ENCODE measurements around the gene GNPDA2. TPM values are rescaled to one million over a fixed set of nuclear protein-coding genes. Genes with fewer than 3 reads are reported as not detected.

Gene GNPDA2
- total RNA-seq, 4 donors from 2014 or later = 14.1 to 23.6 (median 18.0) TPM

DNA sequence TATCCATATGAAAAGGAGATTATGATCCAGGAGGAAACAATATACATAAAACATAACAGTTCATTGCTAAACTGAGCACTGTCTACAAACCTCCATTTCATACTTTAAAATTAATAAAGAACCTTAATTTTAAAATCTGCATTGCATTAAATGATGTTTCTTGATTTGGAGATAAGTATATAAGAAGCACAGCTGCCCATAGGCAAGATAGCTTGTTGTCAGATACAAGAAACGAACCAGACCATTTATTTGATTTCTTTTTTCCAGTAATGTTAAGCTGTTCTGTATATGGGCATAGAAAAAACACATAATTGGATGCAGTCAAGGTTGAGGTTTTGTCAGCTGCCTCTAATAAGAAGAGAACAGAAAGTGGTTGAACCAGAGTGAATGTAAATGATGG is 41.7 kb downstream of the GNPDA2 start:
- peaks cover 0 to 19% (median 11%) of the 10 kb centered on the region in 4 donors for H3K4me1 ChIP-seq

DNA sequence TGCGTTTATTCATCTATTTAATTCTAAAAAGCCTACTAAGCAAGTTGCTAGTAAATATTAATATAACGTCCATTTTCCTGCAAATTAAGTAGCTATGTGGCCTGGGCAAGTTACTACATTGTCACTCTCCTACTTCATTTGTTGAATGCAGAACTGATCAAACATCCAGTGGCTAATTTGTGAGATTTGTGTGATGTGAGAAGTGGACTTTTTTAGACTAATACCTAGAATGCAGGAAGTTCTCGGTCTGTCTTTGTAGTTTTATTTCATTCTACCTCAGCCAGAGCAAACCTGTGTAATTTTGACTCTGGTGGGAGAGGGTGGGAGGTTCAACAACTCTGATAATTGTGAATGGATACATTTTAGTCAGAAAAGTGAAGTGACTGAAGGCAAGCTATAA is 47.3 kb downstream of the GNPDA2 start:
- TF ChIP-seq EP300 (IDR thresholded peaks at IDR 0.05) (no peak), POLR2A (IDR thresholded peaks at IDR 0.05) (no peak)
- TF ChIP-seq, protein P1, sequence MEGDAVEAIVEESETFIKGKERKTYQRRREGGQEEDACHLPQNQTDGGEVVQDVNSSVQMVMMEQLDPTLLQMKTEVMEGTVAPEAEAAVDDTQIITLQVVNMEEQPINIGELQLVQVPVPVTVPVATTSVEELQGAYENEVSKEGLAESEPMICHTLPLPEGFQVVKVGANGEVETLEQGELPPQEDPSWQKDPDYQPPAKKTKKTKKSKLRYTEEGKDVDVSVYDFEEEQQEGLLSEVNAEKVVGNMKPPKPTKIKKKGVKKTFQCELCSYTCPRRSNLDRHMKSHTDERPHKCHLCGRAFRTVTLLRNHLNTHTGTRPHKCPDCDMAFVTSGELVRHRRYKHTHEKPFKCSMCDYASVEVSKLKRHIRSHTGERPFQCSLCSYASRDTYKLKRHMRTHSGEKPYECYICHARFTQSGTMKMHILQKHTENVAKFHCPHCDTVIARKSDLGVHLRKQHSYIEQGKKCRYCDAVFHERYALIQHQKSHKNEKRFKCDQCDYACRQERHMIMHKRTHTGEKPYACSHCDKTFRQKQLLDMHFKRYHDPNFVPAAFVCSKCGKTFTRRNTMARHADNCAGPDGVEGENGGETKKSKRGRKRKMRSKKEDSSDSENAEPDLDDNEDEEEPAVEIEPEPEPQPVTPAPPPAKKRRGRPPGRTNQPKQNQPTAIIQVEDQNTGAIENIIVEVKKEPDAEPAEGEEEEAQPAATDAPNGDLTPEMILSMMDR (IDR thresholded peaks at IDR 0.05) = no peak
- peaks cover 0 to 14% (median 3%) of the 10 kb centered on the region in 3 donors for H3K36me3 ChIP-seq
- H3K4me3 ChIP-seq = peak overlapping the region; percentile 55 to 87 (median 80)
- H3K27ac ChIP-seq = peak overlapping the region in 3 of 4 donors; percentile 88 to 95 (median 95)
- H3K27me3 ChIP-seq = no peaks in the 10 kb centered on the region
- no peak for DNase-seq (ENCODE audit: low spot score in 2 of 2)
- 7% methylated on average over 3 of the region's 3 CpGs for WGBS, 2 donors
- no peaks in the 10 kb centered on the region for H3K9me3 ChIP-seq
- peaks cover 0 to 34% (median 17%) of the 10 kb centered on the region in 4 donors for H3K4me1 ChIP-seq

More for the DNA sequence above, 41.7 kb downstream of the GNPDA2 start:
- TF ChIP-seq EP300 (IDR thresholded peaks at IDR 0.05) (no peak), POLR2A (IDR thresholded peaks at IDR 0.05) (no peak)
- TF ChIP-seq, protein P1 (IDR thresholded peaks at IDR 0.05) = no peak
- Histone ChIP-seq H3K4me3 (no peak overlapping the region), H3K36me3 (peaks cover 0 to 65% (median 14%) of the 10 kb centered on the region in 3 donors), H3K27ac (no peak overlapping the region), H3K9me3 (no peaks in the 10 kb centered on the region), H3K27me3 (no peaks in the 10 kb centered on the region)
- DNase-seq (ENCODE audit: low spot score in 2 of 2) = no peak
- 86 to 93% methylated on average over 1 of the region's 1 CpG for WGBS, 2 donors

- TF ChIP-seq, protein P1 (IDR thresholded peaks at IDR 0.05) = no peak
- peak; percentile 9 to 62 for TF ChIP-seq POLR2A (IDR thresholded peaks at IDR 0.05)
- TF ChIP-seq EP300 (IDR thresholded peaks at IDR 0.05) = peak; percentile 43 to 92
- 0% methylated on average over 29 to 40 of the region's 57 CpGs for WGBS, 2 donors
- Histone ChIP-seq H3K4me3 (peak within 1 kb of the TSS; percentile 55 to 87 (median 80)), H3K36me3 (peaks cover 0 to 9% (median 0%) of the 10 kb centered on the region in 3 donors), H3K27me3 (no peaks in the 10 kb centered on the region), H3K27ac (peak within 1 kb of the TSS; percentile 54 to 95 (median 92)), H3K4me1 (peaks cover 0 to 34% (median 17%) of the 10 kb centered on the region in 4 donors), H3K9me3 (no peaks in the 10 kb centered on the region)
- peak; percentile 70 to 78 for DNase-seq (ENCODE audit: low spot score in 2 of 2)
Measured at GRCh38 chr4:44678094-44679041, 48.0 kb downstream of the GNPDA2 start, which contains the start of gene GUF1. Gene GUF1, plus strand, starts transcription at chr4:44678420. Its CDS starts 203 bp downstream, at chr4:44678623.

- Histone ChIP-seq H3K27ac (no peak overlapping the region), H3K4me3 (no peak overlapping the region), H3K36me3 (no peaks in the 10 kb centered on the region), H3K9me3 (no peaks in the 10 kb centered on the region), H3K27me3 (no peaks in the 10 kb centered on the region), H3K4me1 (peaks cover 0 to 22% (median 13%) of the 10 kb centered on the region in 4 donors)
- DNase-seq (ENCODE audit: low spot score in 2 of 2) = no peak
- 71 to 73% methylated on average over 5 of the region's 5 CpGs for WGBS, 2 donors
- no peak for TF ChIP-seq EP300 (IDR thresholded peaks at IDR 0.05)
- TF ChIP-seq, protein P1 (IDR thresholded peaks at IDR 0.05) = no peak
- no peak for TF ChIP-seq POLR2A (IDR thresholded peaks at IDR 0.05)
Measured at GRCh38 chr4:44675366-44675765, 51.0 kb downstream of the GNPDA2 start.

DNA sequence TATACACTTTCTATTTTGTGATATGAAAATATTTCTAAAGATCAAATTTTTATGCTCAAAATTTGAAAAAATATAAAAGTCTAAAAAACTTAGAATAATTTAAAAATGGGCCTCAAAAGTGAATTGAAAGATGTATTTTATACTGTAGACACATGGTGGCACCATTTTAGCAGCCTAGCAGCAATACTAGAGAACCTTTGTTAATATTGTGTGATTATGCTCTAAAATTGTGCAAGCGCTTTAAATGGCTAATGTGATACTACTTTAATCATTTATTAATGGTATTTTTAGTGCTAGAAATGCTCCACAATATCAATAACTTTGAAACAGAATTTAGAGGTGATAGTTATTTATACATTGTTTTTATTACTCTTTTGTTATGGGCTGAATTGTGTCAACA is 51.9 kb downstream of the GNPDA2 start:
- DNase-seq (ENCODE audit: low spot score in 2 of 2) = no peak
- H3K4me1 ChIP-seq = peaks cover 0 to 13% (median 5%) of the 10 kb centered on the region in 4 donors
- WGBS, 2 donors = 72 to 81% methylated on average over 1 of the region's 1 CpG
- H3K27ac ChIP-seq = no peak overlapping the region
- H3K4me3 ChIP-seq = no peak overlapping the region
- no peaks in the 10 kb centered on the region for H3K9me3 ChIP-seq
- no peaks in the 10 kb centered on the region for H3K27me3 ChIP-seq
- TF ChIP-seq, protein P1 (IDR thresholded peaks at IDR 0.05) = no peak
- no peaks in the 10 kb centered on the region for H3K36me3 ChIP-seq

Data from tibial nerve (tissue), 4 donors.